ENCODE measurements around the gene CEP152.
"Not testable (repeated sequence)": the region's sequence is repeated elsewhere in the genome, so short reads cannot be mapped to it uniquely, and the experiment has no call there.

The CEP152 gene

DNA sequence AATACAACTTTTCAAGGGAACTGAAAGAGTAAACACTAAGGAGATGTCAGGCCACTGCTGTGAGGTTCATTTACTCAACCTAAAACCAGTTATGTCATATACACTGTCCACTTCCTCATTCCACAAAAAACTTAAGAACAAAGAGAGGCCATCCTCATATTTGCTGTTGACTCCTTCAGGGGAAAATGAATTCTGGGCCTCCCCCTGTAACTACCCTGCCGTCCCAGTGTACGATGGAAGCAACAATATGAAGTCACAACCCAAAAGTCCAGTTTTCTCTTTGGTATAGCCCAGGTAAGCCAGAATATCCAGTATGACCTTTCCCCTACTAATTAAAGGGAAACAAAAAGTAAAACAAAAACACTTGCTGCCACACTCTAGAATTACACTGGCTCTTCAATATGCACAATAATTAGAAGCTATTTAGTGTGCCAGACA lies 16.2 kb downstream of the CEP152 start:
- no peak overlapping the region for H3K27ac ChIP-seq (ENCODE audit: low read length)

DNA sequence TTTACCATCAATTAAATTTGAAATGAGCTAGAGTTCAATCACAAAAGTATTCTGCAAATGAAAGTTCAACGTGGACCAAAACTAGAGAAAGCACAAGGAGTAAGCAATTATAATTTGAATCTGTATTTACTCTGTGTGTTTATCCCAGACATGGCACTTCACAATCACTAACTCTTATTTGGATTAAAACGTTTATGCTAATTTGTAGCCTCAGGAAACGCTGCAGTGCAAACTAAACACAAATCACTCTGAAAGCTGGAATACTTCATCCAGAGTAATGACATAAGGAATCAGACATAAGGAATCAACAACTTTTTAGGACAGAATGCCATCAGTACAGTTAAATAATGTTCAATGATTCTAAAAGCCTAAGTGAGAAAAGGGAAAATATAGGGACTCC lies 18.5 kb downstream of the CEP152 start:
- Histone ChIP-seq H3K36me3 (ENCODE audit: control insufficient read depth in 2 of 2, insufficient read depth in 2 of 2, low read length in 2 of 2) (peaks cover 0 to 5% of the 10 kb centered on the region in 2 donors), H3K4me3 (ENCODE audit: low read length in 2 of 2) (no peak overlapping the region), H3K27me3 (ENCODE audit: control insufficient read depth in 1 of 2, insufficient read depth in 2 of 2, low read length in 2 of 2) (no peaks in the 10 kb centered on the region), H3K4me1 (ENCODE audit: control insufficient read depth, insufficient read depth, low read length) (no peaks in the 10 kb centered on the region), H3K9ac (ENCODE audit: low read length in 2 of 2) (no peak overlapping the region), H3K27ac (ENCODE audit: low read length) (no peak overlapping the region), H3K9me3 (ENCODE audit: control insufficient read depth in 2 of 2, low read length in 2 of 2) (no peaks in the 10 kb centered on the region)

More for the DNA sequence above, 16.2 kb downstream of the CEP152 start:
- Histone ChIP-seq H3K9ac (ENCODE audit: low read length in 2 of 2) (no peak overlapping the region), H3K27me3 (ENCODE audit: control insufficient read depth in 1 of 2, insufficient read depth in 2 of 2, low read length in 2 of 2) (no peaks in the 10 kb centered on the region), H3K36me3 (ENCODE audit: control insufficient read depth in 2 of 2, insufficient read depth in 2 of 2, low read length in 2 of 2) (peaks cover 0 to under 1% of the 10 kb centered on the region in 2 donors), H3K4me3 (ENCODE audit: low read length in 2 of 2) (no peak overlapping the region), H3K9me3 (ENCODE audit: control insufficient read depth in 2 of 2, low read length in 2 of 2) (no peaks in the 10 kb centered on the region), H3K4me1 (ENCODE audit: control insufficient read depth, insufficient read depth, low read length) (no peaks in the 10 kb centered on the region)

DNA sequence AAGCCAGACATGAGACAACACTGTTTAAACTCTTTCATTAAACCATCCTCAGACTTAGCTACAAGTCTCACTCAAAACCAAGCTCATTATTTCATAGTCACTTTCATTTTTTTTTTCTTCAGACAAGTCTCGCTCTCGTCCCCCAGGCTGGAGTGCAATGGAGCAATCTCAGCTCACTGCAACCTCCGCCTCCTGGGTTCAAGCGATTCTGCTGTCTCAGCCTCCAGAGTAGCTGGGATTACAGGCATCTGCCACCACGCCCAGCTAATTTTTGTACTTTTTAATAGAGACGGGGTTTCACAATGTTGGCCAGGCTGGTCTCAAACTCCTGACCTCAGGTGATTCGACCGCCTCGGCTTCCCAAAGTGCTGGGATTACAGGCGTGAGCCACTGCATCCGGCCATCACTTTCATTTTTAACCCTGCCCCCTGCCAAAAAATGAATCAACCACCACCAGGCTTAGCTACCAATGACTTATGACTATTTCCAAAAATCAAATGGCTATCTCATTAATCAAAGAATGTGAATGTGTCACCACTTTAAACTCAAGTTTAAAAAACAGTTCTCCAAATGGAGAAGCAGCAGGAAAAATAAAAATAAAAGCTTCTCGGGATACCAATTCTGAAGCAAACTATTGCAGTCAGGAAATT lies 20.3 kb downstream of the CEP152 start:
- not testable (repeated sequence) for H3K4me1 ChIP-seq (ENCODE audit: control insufficient read depth, insufficient read depth, low read length); H3K27me3 ChIP-seq (ENCODE audit: control insufficient read depth in 1 of 2, insufficient read depth in 2 of 2, low read length in 2 of 2); H3K4me3 ChIP-seq (ENCODE audit: low read length in 2 of 2); H3K9me3 ChIP-seq (ENCODE audit: control insufficient read depth in 2 of 2, low read length in 2 of 2); H3K27ac ChIP-seq (ENCODE audit: low read length); H3K36me3 ChIP-seq (ENCODE audit: control insufficient read depth in 2 of 2, insufficient read depth in 2 of 2, low read length in 2 of 2); H3K9ac ChIP-seq (ENCODE audit: low read length in 2 of 2)

DNA sequence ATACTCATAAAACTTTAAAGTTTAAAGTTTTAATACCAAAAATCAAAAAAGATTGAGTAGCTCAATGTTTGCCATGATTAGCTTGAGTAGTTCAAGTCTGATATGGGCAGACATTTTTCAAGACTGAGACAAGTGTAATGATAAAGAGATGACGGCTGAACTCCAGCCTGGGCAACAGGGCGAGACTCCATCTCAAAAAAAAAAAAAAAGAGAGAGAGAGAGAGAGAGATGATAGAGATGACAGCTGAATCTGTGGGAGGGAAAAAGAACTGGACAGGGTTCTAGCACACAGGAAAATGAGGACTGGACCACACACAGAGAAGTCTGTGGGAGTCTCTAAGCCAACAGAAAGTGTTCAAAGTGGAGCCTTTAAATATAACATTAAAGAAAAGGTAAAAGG lies 25.2 kb downstream of the CEP152 start:
- H3K9ac ChIP-seq (ENCODE audit: low read length in 2 of 2), result no peak overlapping the region
- no peaks in the 10 kb centered on the region for H3K4me1 ChIP-seq (ENCODE audit: control insufficient read depth, insufficient read depth, low read length)
- no peak overlapping the region for H3K4me3 ChIP-seq (ENCODE audit: low read length in 2 of 2)
- no peaks in the 10 kb centered on the region for H3K9me3 ChIP-seq (ENCODE audit: control insufficient read depth in 2 of 2, low read length in 2 of 2)
- no peak overlapping the region for H3K27ac ChIP-seq (ENCODE audit: low read length)
- no peaks in the 10 kb centered on the region for H3K27me3 ChIP-seq (ENCODE audit: control insufficient read depth in 1 of 2, insufficient read depth in 2 of 2, low read length in 2 of 2)
- H3K36me3 ChIP-seq (ENCODE audit: control insufficient read depth in 2 of 2, insufficient read depth in 2 of 2, low read length in 2 of 2), result peaks cover 0 to 5% of the 10 kb centered on the region in 2 donors

DNA sequence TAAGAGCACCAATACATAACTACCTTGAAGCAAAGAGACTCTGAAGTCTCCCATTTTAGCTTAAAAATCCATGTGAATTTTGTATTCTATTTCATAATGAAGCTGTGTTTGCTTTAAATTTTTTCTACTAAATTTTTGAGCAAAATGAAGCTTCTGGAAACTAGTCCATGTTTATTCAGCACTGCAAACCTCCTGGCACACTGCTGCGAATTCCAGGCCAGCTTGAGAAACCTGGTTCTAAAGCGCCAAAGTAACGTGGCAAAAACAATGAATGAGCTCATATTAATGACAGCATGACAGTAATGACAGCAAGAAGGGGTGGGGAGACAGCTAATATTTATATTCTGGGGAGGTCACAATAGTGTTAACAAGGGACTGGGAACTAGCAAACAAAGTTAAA lies 25.7 kb downstream of the CEP152 start:
- H3K4me1 ChIP-seq (ENCODE audit: control insufficient read depth, insufficient read depth, low read length), result no peaks in the 10 kb centered on the region
- H3K9ac ChIP-seq (ENCODE audit: low read length in 2 of 2), result no peak overlapping the region
- no peaks in the 10 kb centered on the region for H3K9me3 ChIP-seq (ENCODE audit: control insufficient read depth in 2 of 2, low read length in 2 of 2)
- no peak overlapping the region for H3K4me3 ChIP-seq (ENCODE audit: low read length in 2 of 2)
- no peaks in the 10 kb centered on the region for H3K27me3 ChIP-seq (ENCODE audit: control insufficient read depth in 1 of 2, insufficient read depth in 2 of 2, low read length in 2 of 2)
- H3K27ac ChIP-seq (ENCODE audit: low read length), result no peak overlapping the region
- peaks cover 0 to 5% of the 10 kb centered on the region in 2 donors for H3K36me3 ChIP-seq (ENCODE audit: control insufficient read depth in 2 of 2, insufficient read depth in 2 of 2, low read length in 2 of 2)

DNA sequence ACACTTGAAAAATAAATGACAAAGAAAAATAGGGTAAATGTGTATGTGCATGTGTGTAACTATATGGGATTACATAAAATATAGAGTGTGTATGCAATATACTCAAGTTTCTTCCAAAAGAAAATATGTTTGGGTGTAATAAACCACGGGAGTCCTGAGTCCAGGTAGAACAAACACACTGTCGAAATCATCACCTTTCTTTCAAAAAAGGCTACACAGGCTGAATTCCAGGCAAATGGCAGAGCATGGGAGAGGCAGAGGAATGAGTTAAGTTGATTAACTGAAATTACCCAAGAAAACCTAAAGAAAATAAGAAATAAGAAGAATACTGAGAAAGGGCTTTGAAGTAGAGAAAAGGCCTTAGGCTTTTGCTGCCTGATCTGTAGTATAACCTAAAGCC lies 26.1 kb downstream of the CEP152 start:
- Histone ChIP-seq H3K27me3 (ENCODE audit: control insufficient read depth in 1 of 2, insufficient read depth in 2 of 2, low read length in 2 of 2) (no peaks in the 10 kb centered on the region), H3K4me3 (ENCODE audit: low read length in 2 of 2) (no peak overlapping the region), H3K27ac (ENCODE audit: low read length) (no peak overlapping the region), H3K4me1 (ENCODE audit: control insufficient read depth, insufficient read depth, low read length) (no peaks in the 10 kb centered on the region), H3K9me3 (ENCODE audit: control insufficient read depth in 2 of 2, low read length in 2 of 2) (no peaks in the 10 kb centered on the region), H3K36me3 (ENCODE audit: control insufficient read depth in 2 of 2, insufficient read depth in 2 of 2, low read length in 2 of 2) (peaks cover 0 to 5% of the 10 kb centered on the region in 2 donors), H3K9ac (ENCODE audit: low read length in 2 of 2) (no peak overlapping the region)

DNA sequence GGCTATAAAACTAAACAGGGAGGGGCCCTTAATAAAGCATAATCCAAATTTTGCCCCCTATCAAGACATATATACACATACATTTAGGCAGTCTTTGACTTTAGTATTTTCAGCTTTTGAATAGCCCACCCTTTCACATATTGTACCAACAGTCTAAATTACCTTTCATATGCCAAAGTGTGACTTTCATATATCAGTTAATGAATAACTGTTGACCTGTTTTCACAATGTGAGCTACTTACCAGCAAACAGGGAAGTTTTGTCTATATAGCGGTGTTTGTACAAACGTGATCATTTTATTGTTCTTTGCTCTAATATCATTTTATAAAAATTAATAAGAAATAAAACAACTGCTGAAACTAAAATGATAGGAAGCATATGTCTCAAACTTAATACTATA lies 28.0 kb downstream of the CEP152 start:
- H3K4me3 ChIP-seq (ENCODE audit: low read length in 2 of 2), result no peak overlapping the region
- no peaks in the 10 kb centered on the region for H3K9me3 ChIP-seq (ENCODE audit: control insufficient read depth in 2 of 2, low read length in 2 of 2)
- H3K27me3 ChIP-seq (ENCODE audit: control insufficient read depth in 1 of 2, insufficient read depth in 2 of 2, low read length in 2 of 2), result no peaks in the 10 kb centered on the region
- no peak overlapping the region for H3K9ac ChIP-seq (ENCODE audit: low read length in 2 of 2)
- no peak overlapping the region for H3K27ac ChIP-seq (ENCODE audit: low read length)
- H3K4me1 ChIP-seq (ENCODE audit: control insufficient read depth, insufficient read depth, low read length), result no peaks in the 10 kb centered on the region
- H3K36me3 ChIP-seq (ENCODE audit: control insufficient read depth in 2 of 2, insufficient read depth in 2 of 2, low read length in 2 of 2), result no peaks in the 10 kb centered on the region

DNA sequence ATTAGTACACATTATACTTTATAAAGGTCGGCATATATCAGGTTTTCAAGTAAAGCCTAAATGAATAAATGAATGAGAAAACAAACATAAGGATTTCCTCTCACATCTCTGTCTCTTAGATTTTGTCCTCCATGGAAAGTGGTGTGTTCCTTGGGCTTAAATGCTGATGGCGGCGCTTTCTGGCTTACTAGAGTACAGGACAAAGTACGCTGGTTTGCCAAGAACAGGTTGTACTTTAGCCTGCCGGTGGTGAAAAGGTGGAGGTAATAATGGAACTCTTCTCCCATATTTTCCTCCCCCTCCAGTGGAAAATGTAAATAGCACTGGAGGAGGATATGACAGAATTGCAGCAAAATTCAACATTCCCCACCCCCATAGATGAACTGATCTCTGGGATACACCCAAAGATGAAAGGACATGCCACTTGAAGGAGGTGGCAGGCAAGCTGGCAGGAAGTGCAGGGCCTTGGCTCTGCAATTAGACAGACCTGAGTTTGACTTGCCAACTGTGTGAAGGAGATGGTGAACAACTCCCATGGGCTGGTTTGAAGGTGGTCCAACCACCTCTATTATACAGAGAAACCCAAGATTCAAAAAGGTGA lies 29.3 kb downstream of the CEP152 start:
- Histone ChIP-seq H3K4me3 (ENCODE audit: low read length in 2 of 2) (no peak overlapping the region), H3K9ac (ENCODE audit: low read length in 2 of 2) (no peak overlapping the region), H3K27ac (ENCODE audit: low read length) (no peak overlapping the region), H3K9me3 (ENCODE audit: control insufficient read depth in 2 of 2, low read length in 2 of 2) (no peaks in the 10 kb centered on the region), H3K27me3 (ENCODE audit: control insufficient read depth in 1 of 2, insufficient read depth in 2 of 2, low read length in 2 of 2) (no peaks in the 10 kb centered on the region), H3K4me1 (ENCODE audit: control insufficient read depth, insufficient read depth, low read length) (no peaks in the 10 kb centered on the region), H3K36me3 (ENCODE audit: control insufficient read depth in 2 of 2, insufficient read depth in 2 of 2, low read length in 2 of 2) (no peaks in the 10 kb centered on the region)

DNA sequence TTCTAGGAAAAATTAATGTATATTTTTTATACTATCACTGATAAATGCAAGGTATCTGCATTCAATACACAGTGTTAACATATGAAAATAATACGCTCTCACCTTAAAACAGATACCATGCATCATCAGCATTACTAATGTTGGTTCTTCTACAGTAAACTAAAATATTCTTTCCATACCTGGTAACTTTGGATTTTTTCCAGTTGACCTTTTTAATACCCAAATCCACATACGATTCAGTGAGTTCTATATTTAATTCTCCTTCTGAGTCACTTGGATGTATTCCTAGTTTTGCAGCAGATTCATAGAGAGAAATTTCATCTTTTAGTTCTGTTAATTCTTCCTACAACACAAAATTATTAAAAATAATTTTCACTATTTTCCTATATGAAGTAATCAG lies 29.9 kb downstream of the CEP152 start:
- no peak overlapping the region for H3K4me3 ChIP-seq (ENCODE audit: low read length in 2 of 2)
- H3K4me1 ChIP-seq (ENCODE audit: control insufficient read depth, insufficient read depth, low read length), result no peaks in the 10 kb centered on the region
- no peaks in the 10 kb centered on the region for H3K27me3 ChIP-seq (ENCODE audit: control insufficient read depth in 1 of 2, insufficient read depth in 2 of 2, low read length in 2 of 2)
- no peaks in the 10 kb centered on the region for H3K36me3 ChIP-seq (ENCODE audit: control insufficient read depth in 2 of 2, insufficient read depth in 2 of 2, low read length in 2 of 2)
- no peak overlapping the region for H3K9ac ChIP-seq (ENCODE audit: low read length in 2 of 2)
- H3K27ac ChIP-seq (ENCODE audit: low read length), result no peak overlapping the region
- H3K9me3 ChIP-seq (ENCODE audit: control insufficient read depth in 2 of 2, low read length in 2 of 2), result no peaks in the 10 kb centered on the region

DNA sequence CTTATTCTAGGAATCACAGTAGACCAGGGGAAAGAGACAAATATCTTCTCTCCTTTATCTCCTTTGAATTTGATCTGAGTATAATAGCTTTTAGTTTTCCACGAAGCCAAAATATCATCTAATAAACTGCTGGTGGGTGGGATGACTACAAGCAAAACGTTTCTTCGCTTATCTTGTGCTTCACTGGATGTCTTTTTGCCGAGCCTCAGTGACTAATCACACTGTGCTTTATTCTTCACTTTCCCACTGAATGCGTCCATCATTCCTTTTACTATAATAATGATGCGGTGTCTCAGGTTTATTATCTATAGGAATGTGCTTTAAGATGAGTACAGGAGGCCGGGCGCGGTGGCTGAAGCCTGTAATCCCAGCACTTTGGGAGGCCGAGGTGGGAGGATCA lies 32.5 kb downstream of the CEP152 start:
- Histone ChIP-seq H3K27ac (ENCODE audit: low read length) (no peak overlapping the region), H3K9ac (ENCODE audit: low read length in 2 of 2) (no peak overlapping the region), H3K4me3 (ENCODE audit: low read length in 2 of 2) (no peak overlapping the region), H3K36me3 (ENCODE audit: control insufficient read depth in 2 of 2, insufficient read depth in 2 of 2, low read length in 2 of 2) (no peaks in the 10 kb centered on the region), H3K27me3 (ENCODE audit: control insufficient read depth in 1 of 2, insufficient read depth in 2 of 2, low read length in 2 of 2) (no peaks in the 10 kb centered on the region), H3K4me1 (ENCODE audit: control insufficient read depth, insufficient read depth, low read length) (no peaks in the 10 kb centered on the region), H3K9me3 (ENCODE audit: control insufficient read depth in 2 of 2, low read length in 2 of 2) (no peaks in the 10 kb centered on the region)

DNA sequence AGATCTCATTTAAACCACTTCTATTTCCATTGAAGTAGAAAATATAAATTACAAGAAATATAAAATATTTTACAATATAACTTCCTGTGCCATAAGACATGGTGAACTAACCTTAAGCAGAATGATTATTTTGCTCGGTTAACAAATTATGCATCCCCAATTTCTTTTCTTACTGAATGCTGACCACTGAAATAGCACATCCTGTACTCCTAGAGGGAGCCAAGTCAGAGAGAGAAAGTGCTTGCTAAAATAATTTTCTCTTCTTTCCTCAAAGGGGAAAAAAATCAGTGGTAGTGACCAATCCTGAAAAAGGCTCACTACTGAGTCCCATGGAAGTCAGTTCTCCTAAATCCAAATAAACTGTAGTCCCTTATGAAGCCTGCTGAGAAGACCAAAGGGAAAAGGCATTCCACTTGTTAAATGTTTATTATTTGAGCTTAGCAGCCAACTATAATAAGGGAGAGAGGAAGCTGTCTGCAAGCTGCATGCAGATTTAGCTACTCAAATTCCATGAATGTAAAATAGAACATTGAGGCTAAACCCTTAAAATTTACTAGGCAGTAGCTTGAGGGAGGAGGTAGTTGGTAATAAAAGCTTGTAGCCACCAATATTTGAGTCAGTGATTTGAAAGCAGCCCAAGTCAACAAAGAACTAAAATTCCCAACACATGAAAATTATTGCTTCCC lies 33.1 kb downstream of the CEP152 start:
- H3K4me1 ChIP-seq (ENCODE audit: control insufficient read depth, insufficient read depth, low read length), result no peaks in the 10 kb centered on the region
- no peaks in the 10 kb centered on the region for H3K9me3 ChIP-seq (ENCODE audit: control insufficient read depth in 2 of 2, low read length in 2 of 2)
- H3K36me3 ChIP-seq (ENCODE audit: control insufficient read depth in 2 of 2, insufficient read depth in 2 of 2, low read length in 2 of 2), result no peaks in the 10 kb centered on the region
- H3K4me3 ChIP-seq (ENCODE audit: low read length in 2 of 2), result no peak overlapping the region
- H3K9ac ChIP-seq (ENCODE audit: low read length in 2 of 2), result no peak overlapping the region
- no peaks in the 10 kb centered on the region for H3K27me3 ChIP-seq (ENCODE audit: control insufficient read depth in 1 of 2, insufficient read depth in 2 of 2, low read length in 2 of 2)
- no peak overlapping the region for H3K27ac ChIP-seq (ENCODE audit: low read length)
